Measurements from ENCODE around the gene NFIA.

GRCh38 chr1:61501971-61502916, 419.9 kb downstream of the NFIA start:
- no peak for TF ChIP-seq FOXM1 (IDR thresholded peaks at IDR 0.05; ENCODE audit: borderline replicate concordance, low read depth)
- no peak for TF ChIP-seq REST (IDR thresholded peaks at IDR 0.05; ENCODE audit: low read depth)
- TF ChIP-seq RAD21 (IDR thresholded peaks at IDR 0.05; ENCODE audit: low read depth) = no peak
- no peak for TF ChIP-seq EP300 (IDR thresholded peaks at IDR 0.05; ENCODE audit: borderline replicate concordance)
- no peak for TF ChIP-seq USF1 (IDR thresholded peaks at IDR 0.05)
- no peak for TF ChIP-seq TAF1 (IDR thresholded peaks at IDR 0.05; ENCODE audit: low read depth)

All from Ishikawa (cell line).